Liver (tissue), 9 donors: ENCODE data around the gene WDR31. TPM values are rescaled to one million over a fixed set of nuclear protein-coding genes. Genes with fewer than 3 reads are reported as not detected.
A peak's percentile ranks its signal among the peaks of the same experiment; 100 is the strongest.

Source experiments
- DNase-seq: peaks from one replicate; pipeline ENCODE4 v3.0.0-alpha.2; 2017; ENCODE audit warnings: low spot score
- H3K27ac ChIP-seq, 2 donors: one replicate each; pipeline ENCODE4 v1.7.0; 2013; ENCODE audit warnings: inconsistent platforms in 2 of 2, low read length in 2 of 2, control low read depth in 1 of 2, low read depth in 1 of 2, mild to moderate bottlenecking in 1 of 2
- H3K27me3 ChIP-seq, 4 donors: one replicate each; pipeline versions ENCODE4 v1.6.1 to v1.7.0; 2013; ENCODE audit warnings: low read length in 3 of 4, inconsistent platforms in 1 of 4, mild to moderate bottlenecking in 1 of 4, moderate library complexity in 1 of 4; ENCODE audit not compliant: control insufficient read depth in 4 of 4, insufficient read depth in 4 of 4
- H3K36me3 ChIP-seq, 4 donors: one replicate each; pipeline versions ENCODE4 v1.6.1 to v1.7.0; 2013; ENCODE audit warnings: low read length in 3 of 4, mild to moderate bottlenecking in 3 of 4, low read depth in 1 of 4, moderate library complexity in 1 of 4; ENCODE audit not compliant: control insufficient read depth in 4 of 4, insufficient read depth in 3 of 4
- H3K4me1 ChIP-seq, 4 donors: one replicate each; pipeline versions ENCODE4 v1.6.1 to v1.7.0; 2013; ENCODE audit warnings: low read length in 3 of 4, mild to moderate bottlenecking in 3 of 4, moderate library complexity in 1 of 4; ENCODE audit not compliant: control insufficient read depth in 4 of 4, insufficient read depth in 4 of 4
- H3K4me3 ChIP-seq, 3 donors: one replicate each; pipeline versions ENCODE4 v1.6.1 to v1.7.0; 2013; ENCODE audit warnings: low read length in 3 of 3, control low read depth in 1 of 3, low read depth in 1 of 3, mild to moderate bottlenecking in 1 of 3
- H3K9ac ChIP-seq, 2 donors: one replicate each; pipeline ENCODE4 v1.7.0; 2013; ENCODE audit warnings: low read length in 2 of 2, mild to moderate bottlenecking in 2 of 2, moderate library complexity in 2 of 2, control low read depth in 1 of 2, low read depth in 1 of 2
- H3K9me3 ChIP-seq, 4 donors: one replicate each; pipeline versions ENCODE4 v1.6.1 to v1.7.0; 2013; ENCODE audit warnings: low read length in 3 of 4; ENCODE audit not compliant: control insufficient read depth in 4 of 4
- EGR1 ChIP-seq, 2 donors: IDR thresholded peaks; 2 replicates each; pipeline ENCODE4 v1.6.1; 2016 to 2018; ENCODE audit warnings: antibody characterized with exemption in 2 of 2, low read depth in 2 of 2
- FOXA1 ChIP-seq: IDR thresholded peaks from 2 replicates; pipeline ENCODE4 v1.6.1; 2016; ENCODE audit warnings: antibody characterized with exemption
- FOXA2 ChIP-seq: IDR thresholded peaks from 2 replicates; pipeline ENCODE4 v1.6.1; 2016; ENCODE audit warnings: antibody characterized with exemption
- GABPA ChIP-seq, 2 donors: IDR thresholded peaks in 1 of 2; conservative IDR thresholded peaks in 1 of 2; 2 replicates each; pipeline ENCODE4 v1.6.1; 2016; ENCODE audit warnings: antibody characterized with exemption in 2 of 2, mild to moderate bottlenecking in 1 of 2, moderate library complexity in 1 of 2
- HNF4A ChIP-seq, 2 donors: conservative IDR thresholded peaks; 2 replicates each; pipeline ENCODE4 v1.6.1; 2016; ENCODE audit warnings: antibody characterized with exemption in 2 of 2, mild to moderate bottlenecking in 2 of 2
- JUND ChIP-seq, 2 donors: IDR thresholded peaks; 2 replicates each; pipeline ENCODE4 v1.6.1; 2016; ENCODE audit warnings: antibody characterized with exemption in 2 of 2
- NR2F2 ChIP-seq: IDR thresholded peaks from 2 replicates; pipeline ENCODE4 v1.6.1; 2016; ENCODE audit warnings: antibody characterized with exemption
- RAD21 ChIP-seq, 2 donors: IDR thresholded peaks; 2 replicates each; pipeline ENCODE4 v1.6.1; 2016; ENCODE audit warnings: antibody characterized with exemption in 2 of 2, mild to moderate bottlenecking in 2 of 2
- REST ChIP-seq: IDR thresholded peaks from 2 replicates; pipeline ENCODE4 v1.6.1; 2016; ENCODE audit warnings: antibody characterized with exemption, mild to moderate bottlenecking
- RXRA ChIP-seq, 2 donors: IDR thresholded peaks; 2 replicates each; pipeline ENCODE4 v1.6.1; 2017 to 2018; ENCODE audit warnings: antibody characterized with exemption in 2 of 2, mild to moderate bottlenecking in 1 of 2
- SP1 ChIP-seq: IDR thresholded peaks from 2 replicates; pipeline ENCODE4 v1.6.1; 2018; ENCODE audit warnings: antibody characterized with exemption, mild to moderate bottlenecking
- TAF1 ChIP-seq: conservative IDR thresholded peaks from 2 replicates; pipeline ENCODE4 v1.6.1; 2016; ENCODE audit warnings: antibody characterized with exemption, mild to moderate bottlenecking
- YY1 ChIP-seq: IDR thresholded peaks from 2 replicates; pipeline ENCODE4 v1.6.1; 2016; ENCODE audit warnings: antibody characterized with exemption, mild to moderate bottlenecking
- WGBS: extraction: QIAGEN DNeasy Blood & Tissue Kit; methylation state at CpG from one replicate; pipeline ENCODE4 v1.1.7; 2013; 5-methylcytosine and 5-hydroxymethylcytosine counted together
- polyA plus RNA-seq, 2 donors: library from polyadenylated mRNA; stranded (reverse) in 1 of 2; unstranded in 1 of 2; fragments of 200-250 nt in 1 of 2; fragments of >200 nt in 1 of 2; fragmentation: Nextera tagmentation in 1 of 2; extraction: Ambion mirVana in 1 of 2; gene quantifications; one replicate each; pipeline versions ENCODE4 v1.2.1 to v1.2.3, GENCODE V29; 2013 to 2015
- total RNA-seq, 2 donors: library from RNA; depleted of rRNA; stranded (reverse); fragments of >200 nt; gene quantifications; one replicate each; pipeline ENCODE4 v1.2.3, GENCODE V29; 2014
- TF ChIP-seq, protein P1 (sequence below): IDR thresholded peaks from 2 replicates; pipeline ENCODE4 v1.6.1; 2016; ENCODE audit warnings: antibody characterized with exemption
- TF ChIP-seq, protein P2 (sequence below): fragments of 150-350 bp; IDR thresholded peaks from 2 replicates; pipeline ENCODE4 v1.5.1; 2017; ENCODE audit warnings: improper control_type of control experiment, low read depth, low read length; ENCODE audit not compliant: missing input control
- TF ChIP-seq, protein P3 (sequence below): IDR thresholded peaks from 2 replicates; pipeline ENCODE4 v1.6.1; 2016; ENCODE audit warnings: antibody characterized with exemption
- TF ChIP-seq, protein P4 (sequence below): IDR thresholded peaks from 2 replicates; pipeline ENCODE4 v1.6.1; 2016; ENCODE audit warnings: antibody characterized with exemption
- donor health status: healthy.
- donor health status: healthy.
- donor health status: healthy.
- donor health status: healthy.
- donor health status: healthy.

The WDR31 gene
- total and polyA plus RNA-seq, 4 donors: 1.1 to 3.2 (median 1.2) TPM

DNA sequence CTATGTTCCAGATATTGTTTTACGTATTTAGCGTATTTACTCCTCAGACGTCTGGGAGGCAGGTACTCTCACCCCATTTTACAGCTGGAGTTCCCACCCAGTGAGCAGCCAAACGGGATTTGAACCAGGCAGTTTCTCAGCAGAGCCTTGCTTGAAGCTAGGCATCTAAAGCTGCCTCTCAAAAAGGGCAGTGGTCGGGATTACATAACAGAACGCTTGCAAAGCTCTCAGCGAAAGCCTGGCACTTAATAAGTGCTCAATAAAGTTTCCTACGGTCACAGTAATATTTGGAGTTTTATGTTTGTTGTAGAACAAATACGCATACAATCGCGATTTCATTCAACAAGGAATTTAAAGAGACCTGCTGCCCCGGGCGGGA, 9.0 kb upstream of the WDR31 start:
- Histone ChIP-seq H3K9ac (no peak overlapping the region), H3K27me3 (no peaks in the 10 kb centered on the region), H3K9me3 (no peaks in the 10 kb centered on the region), H3K36me3 (no peaks in the 10 kb centered on the region), H3K4me3 (peak overlapping the region in 1 of 3 donors; percentile 73), H3K27ac (no peak overlapping the region), H3K4me1 (peaks cover 5 to 7% (median 6%) of the 10 kb centered on the region in 4 donors)
- 24% methylated on average over 13 of the region's 13 CpGs for WGBS
- no peak for TF ChIP-seq SP1
- no peak for TF ChIP-seq REST
- TF ChIP-seq TAF1: no peak
- TF ChIP-seq, protein P1, sequence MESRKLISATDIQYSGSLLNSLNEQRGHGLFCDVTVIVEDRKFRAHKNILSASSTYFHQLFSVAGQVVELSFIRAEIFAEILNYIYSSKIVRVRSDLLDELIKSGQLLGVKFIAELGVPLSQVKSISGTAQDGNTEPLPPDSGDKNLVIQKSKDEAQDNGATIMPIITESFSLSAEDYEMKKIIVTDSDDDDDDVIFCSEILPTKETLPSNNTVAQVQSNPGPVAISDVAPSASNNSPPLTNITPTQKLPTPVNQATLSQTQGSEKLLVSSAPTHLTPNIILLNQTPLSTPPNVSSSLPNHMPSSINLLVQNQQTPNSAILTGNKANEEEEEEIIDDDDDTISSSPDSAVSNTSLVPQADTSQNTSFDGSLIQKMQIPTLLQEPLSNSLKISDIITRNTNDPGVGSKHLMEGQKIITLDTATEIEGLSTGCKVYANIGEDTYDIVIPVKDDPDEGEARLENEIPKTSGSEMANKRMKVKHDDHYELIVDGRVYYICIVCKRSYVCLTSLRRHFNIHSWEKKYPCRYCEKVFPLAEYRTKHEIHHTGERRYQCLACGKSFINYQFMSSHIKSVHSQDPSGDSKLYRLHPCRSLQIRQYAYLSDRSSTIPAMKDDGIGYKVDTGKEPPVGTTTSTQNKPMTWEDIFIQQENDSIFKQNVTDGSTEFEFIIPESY: no peak
- no peak for TF ChIP-seq RXRA (IDR thresholded peaks at IDR 0.05)
- no peak for TF ChIP-seq GABPA (IDR thresholded peaks at IDR 0.05 in 1 of 2, conservative IDR thresholded peaks at IDR 0.05 in 1 of 2)
- no peak for TF ChIP-seq NR2F2
- no peak for TF ChIP-seq RAD21 (IDR thresholded peaks at IDR 0.05)
- no peak for TF ChIP-seq FOXA1
- TF ChIP-seq, protein P2, sequence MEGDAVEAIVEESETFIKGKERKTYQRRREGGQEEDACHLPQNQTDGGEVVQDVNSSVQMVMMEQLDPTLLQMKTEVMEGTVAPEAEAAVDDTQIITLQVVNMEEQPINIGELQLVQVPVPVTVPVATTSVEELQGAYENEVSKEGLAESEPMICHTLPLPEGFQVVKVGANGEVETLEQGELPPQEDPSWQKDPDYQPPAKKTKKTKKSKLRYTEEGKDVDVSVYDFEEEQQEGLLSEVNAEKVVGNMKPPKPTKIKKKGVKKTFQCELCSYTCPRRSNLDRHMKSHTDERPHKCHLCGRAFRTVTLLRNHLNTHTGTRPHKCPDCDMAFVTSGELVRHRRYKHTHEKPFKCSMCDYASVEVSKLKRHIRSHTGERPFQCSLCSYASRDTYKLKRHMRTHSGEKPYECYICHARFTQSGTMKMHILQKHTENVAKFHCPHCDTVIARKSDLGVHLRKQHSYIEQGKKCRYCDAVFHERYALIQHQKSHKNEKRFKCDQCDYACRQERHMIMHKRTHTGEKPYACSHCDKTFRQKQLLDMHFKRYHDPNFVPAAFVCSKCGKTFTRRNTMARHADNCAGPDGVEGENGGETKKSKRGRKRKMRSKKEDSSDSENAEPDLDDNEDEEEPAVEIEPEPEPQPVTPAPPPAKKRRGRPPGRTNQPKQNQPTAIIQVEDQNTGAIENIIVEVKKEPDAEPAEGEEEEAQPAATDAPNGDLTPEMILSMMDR: no peak
- TF ChIP-seq, protein P3, sequence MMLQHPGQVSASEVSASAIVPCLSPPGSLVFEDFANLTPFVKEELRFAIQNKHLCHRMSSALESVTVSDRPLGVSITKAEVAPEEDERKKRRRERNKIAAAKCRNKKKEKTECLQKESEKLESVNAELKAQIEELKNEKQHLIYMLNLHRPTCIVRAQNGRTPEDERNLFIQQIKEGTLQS: no peak
- no peak for TF ChIP-seq FOXA2
- TF ChIP-seq HNF4A (conservative IDR thresholded peaks at IDR 0.05): no peak
- TF ChIP-seq, protein P4, sequence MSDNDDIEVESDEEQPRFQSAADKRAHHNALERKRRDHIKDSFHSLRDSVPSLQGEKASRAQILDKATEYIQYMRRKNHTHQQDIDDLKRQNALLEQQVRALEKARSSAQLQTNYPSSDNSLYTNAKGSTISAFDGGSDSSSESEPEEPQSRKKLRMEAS: no peak
- TF ChIP-seq EGR1 (IDR thresholded peaks at IDR 0.05; ENCODE audit: low read depth in 2 of 2): no peak
- TF ChIP-seq JUND (IDR thresholded peaks at IDR 0.05): no peak
- no peak for TF ChIP-seq YY1
- DNase-seq: no peak

DNA sequence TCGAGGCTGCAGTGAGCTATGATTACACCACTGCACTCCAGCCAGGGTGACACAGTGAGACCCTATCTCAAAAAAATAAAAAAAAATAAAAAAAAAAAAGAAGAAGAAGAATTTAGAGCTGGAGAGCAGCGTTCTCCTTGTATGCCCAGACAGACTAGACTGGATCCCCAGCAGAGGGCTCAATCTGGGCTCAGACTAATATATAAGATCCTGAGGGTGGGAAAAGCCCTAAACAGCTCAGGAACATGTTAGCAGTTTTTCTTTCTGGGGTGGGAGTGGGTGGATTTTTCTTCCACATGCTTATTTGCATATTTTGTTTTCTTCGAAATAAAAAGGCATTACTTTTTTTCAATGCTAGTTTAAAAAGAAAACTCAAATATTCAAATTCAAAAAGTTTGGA, 8.4 kb upstream of the WDR31 start:
- 90% methylated on average over 3 of the region's 3 CpGs for WGBS
- H3K27me3 ChIP-seq: no peaks in the 10 kb centered on the region
- no peak overlapping the region for H3K27ac ChIP-seq
- peaks cover 7 to 11% (median 9%) of the 10 kb centered on the region in 4 donors for H3K4me1 ChIP-seq
- DNase-seq: no peak
- H3K4me3 ChIP-seq: no peak overlapping the region
- no peak overlapping the region for H3K9ac ChIP-seq
- H3K9me3 ChIP-seq: no peaks in the 10 kb centered on the region
- no peaks in the 10 kb centered on the region for H3K36me3 ChIP-seq
- TF ChIP-seq RAD21 (IDR thresholded peaks at IDR 0.05) (no peak), JUND (IDR thresholded peaks at IDR 0.05) (no peak), SP1 (no peak), RXRA (IDR thresholded peaks at IDR 0.05) (no peak), TAF1 (no peak), YY1 (no peak), EGR1 (IDR thresholded peaks at IDR 0.05; ENCODE audit: low read depth in 2 of 2) (no peak), HNF4A (conservative IDR thresholded peaks at IDR 0.05) (no peak), FOXA2 (no peak), REST (no peak)
- TF ChIP-seq, protein P1: no peak
